ENCODE measurements around the gene RELT. TPM values are rescaled to one million over a fixed set of nuclear protein-coding genes. Genes with fewer than 3 reads are reported as not detected.

RELT gene
- total and polyA plus RNA-seq, 2 experiments from 2014 or later: 9.3 to 18.7 TPM

DNA sequence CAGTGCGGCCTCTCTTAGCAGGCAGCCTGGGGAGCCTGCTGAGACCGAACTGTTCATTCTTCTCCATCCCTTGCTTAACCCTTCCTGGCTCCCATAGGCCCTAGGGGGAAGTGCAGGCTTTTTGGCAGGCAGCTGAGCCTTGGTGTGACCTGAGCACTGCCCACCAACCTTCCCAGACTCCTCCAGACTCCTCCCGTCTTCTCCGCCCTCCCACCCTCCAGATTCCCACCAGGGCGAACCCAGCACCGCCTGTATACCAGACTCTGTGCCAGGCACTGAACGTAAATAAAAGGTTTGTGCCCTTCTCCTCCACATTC lies 7.9 kb downstream of the RELT start:
- Histone ChIP-seq H3K27me3 (no peaks in the 10 kb centered on the region), H3K36me3 (no peaks in the 10 kb centered on the region), H3K27ac (no peak overlapping the region), H3K4me1 (ENCODE audit: low read depth) (peaks cover 67% of the 10 kb centered on the region), H3K4me3 (no peak overlapping the region), H3K9me3 (ENCODE audit: low read depth) (no peaks in the 10 kb centered on the region)
- no peak for DNase-seq (ENCODE audit: low read depth in 1 of 2, low spot score in 1 of 2)
- TF ChIP-seq, protein P1, sequence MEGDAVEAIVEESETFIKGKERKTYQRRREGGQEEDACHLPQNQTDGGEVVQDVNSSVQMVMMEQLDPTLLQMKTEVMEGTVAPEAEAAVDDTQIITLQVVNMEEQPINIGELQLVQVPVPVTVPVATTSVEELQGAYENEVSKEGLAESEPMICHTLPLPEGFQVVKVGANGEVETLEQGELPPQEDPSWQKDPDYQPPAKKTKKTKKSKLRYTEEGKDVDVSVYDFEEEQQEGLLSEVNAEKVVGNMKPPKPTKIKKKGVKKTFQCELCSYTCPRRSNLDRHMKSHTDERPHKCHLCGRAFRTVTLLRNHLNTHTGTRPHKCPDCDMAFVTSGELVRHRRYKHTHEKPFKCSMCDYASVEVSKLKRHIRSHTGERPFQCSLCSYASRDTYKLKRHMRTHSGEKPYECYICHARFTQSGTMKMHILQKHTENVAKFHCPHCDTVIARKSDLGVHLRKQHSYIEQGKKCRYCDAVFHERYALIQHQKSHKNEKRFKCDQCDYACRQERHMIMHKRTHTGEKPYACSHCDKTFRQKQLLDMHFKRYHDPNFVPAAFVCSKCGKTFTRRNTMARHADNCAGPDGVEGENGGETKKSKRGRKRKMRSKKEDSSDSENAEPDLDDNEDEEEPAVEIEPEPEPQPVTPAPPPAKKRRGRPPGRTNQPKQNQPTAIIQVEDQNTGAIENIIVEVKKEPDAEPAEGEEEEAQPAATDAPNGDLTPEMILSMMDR (IDR thresholded peaks at IDR 0.05; ENCODE audit: low read depth, low read length): no peak

DNA sequence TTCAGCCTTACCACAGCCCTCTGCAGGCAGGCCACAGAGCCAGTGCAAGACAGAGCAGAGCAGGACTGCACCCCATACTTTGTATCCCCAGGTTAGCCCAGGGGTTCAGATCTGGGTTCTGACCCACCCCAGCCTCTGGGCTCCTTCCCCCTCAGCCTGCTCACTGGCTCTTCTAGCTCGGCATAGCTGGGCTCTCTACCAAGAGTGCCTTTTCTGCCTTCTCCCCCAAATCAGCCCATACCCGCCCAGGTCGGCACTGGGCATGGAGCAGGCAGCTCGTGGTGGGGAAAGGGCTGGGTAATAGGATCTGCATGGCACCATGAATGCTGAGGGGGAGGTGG lies 8.3 kb downstream of the RELT start:
- no peaks in the 10 kb centered on the region for H3K36me3 ChIP-seq
- H3K9me3 ChIP-seq (ENCODE audit: low read depth): no peaks in the 10 kb centered on the region
- no peak for DNase-seq (ENCODE audit: low read depth in 1 of 2, low spot score in 1 of 2)
- H3K27ac ChIP-seq: no peak overlapping the region
- no peaks in the 10 kb centered on the region for H3K27me3 ChIP-seq
- TF ChIP-seq, protein P1 (IDR thresholded peaks at IDR 0.05; ENCODE audit: low read depth, low read length): no peak
- H3K4me1 ChIP-seq (ENCODE audit: low read depth): peaks cover 63% of the 10 kb centered on the region
- no peak overlapping the region for H3K4me3 ChIP-seq

DNA sequence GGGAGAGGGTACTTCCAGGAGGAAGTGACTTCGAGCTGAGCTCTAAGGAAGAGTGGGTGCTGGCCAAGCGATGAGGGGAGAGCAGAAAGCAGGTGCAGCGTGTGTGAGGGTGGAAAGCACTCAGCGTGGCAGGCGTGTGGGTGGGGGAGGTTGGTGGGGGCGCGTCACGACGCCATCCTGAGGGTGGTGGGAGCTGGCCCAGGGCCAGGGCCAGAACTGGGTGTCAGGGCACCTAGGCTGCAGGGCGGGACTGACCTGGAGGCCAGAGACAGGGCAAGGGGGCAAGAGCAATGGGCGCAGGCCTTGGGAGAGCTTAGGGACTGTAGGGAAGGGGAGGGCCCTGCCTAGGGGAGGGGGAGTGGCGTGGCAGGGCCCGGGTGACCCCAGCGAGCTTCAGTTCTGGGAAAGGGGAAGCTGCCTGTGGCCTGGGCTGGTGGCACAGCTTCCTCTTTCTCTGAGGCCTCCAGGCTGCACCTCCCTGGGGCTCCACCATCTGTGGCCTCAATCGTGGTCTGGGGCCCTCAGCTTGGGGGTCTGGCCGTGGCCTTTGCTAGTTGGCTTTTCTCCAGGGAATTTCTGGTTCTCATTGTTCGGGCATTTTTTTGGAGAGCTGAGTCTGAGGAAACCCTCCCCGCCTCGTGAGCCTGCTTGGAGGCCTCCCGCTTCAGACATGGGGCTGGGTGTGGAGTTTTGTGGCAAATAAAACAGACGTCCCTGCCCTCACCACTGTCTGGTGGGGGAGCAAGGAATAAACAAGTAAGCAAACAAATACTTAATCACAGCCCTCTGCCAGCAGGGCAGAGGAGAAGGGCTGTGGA lies 8.9 kb downstream of the RELT start:
- Histone ChIP-seq H3K4me1 (ENCODE audit: low read depth) (peaks cover 59% of the 10 kb centered on the region), H3K27ac (no peak overlapping the region)

DNA sequence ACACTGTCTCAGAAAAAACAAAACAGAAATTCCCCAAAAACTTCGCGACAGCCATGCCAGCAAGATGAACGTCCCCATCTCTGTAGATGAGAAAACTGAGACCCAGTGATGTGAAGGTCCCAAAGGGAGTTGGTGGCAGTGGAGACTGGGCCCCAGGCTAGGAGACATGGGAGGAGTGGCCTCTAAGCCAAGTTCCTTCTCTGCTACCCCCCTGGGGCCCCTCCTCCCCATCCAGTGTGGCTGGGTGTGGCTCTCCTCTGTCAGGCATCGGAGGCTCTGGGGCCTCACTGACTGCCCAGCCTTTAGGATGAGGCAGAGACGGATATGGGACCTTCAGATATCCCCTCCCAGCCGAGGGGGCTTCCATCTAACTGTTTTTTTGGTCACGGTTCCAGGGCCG lies 9.8 kb downstream of the RELT start:
- Histone ChIP-seq H3K27me3 (no peaks in the 10 kb centered on the region), H3K27ac (no peak overlapping the region)
- TF ChIP-seq, protein P1 (IDR thresholded peaks at IDR 0.05; ENCODE audit: low read depth, low read length): no peak

More for the DNA sequence above, 8.9 kb downstream of the RELT start:
- TF ChIP-seq, protein P1 (IDR thresholded peaks at IDR 0.05; ENCODE audit: low read depth, low read length): no peak
- no peaks in the 10 kb centered on the region for H3K36me3 ChIP-seq
- H3K4me3 ChIP-seq: no peak overlapping the region
- DNase-seq (ENCODE audit: low read depth in 1 of 2, low spot score in 1 of 2): no peak
- H3K9me3 ChIP-seq (ENCODE audit: low read depth): no peaks in the 10 kb centered on the region
- H3K27me3 ChIP-seq: no peaks in the 10 kb centered on the region

DNA sequence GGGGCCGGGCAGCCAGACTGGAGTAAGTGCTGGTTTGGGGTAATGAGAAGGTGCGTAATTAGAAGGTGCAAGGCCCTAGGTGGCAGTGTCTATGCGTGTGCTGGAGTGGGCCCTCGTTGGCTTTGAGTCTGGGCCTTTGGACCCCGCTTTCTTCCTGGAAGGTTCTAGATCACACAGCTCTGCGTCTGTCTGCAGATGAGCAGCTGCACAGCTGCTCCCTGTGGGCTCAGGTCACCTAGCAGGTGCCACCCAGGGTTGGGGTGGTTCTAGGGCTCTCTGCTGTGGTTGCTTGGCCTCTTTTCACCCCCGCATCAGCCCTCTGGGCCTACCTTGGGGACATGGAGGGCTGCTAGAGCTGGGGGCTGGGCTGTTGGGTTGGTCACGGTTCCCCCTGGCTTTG lies 10.3 kb downstream of the RELT start:
- H3K9me3 ChIP-seq (ENCODE audit: low read depth): no peaks in the 10 kb centered on the region
- no peaks in the 10 kb centered on the region for H3K36me3 ChIP-seq
- H3K4me3 ChIP-seq: no peak overlapping the region
- H3K4me1 ChIP-seq (ENCODE audit: low read depth): peaks cover 45% of the 10 kb centered on the region
- DNase-seq (ENCODE audit: low read depth in 1 of 2, low spot score in 1 of 2): no peak
- H3K27me3 ChIP-seq: no peaks in the 10 kb centered on the region
- H3K27ac ChIP-seq: no peak overlapping the region
- TF ChIP-seq, protein P1 (IDR thresholded peaks at IDR 0.05; ENCODE audit: low read depth, low read length): no peak

More for the DNA sequence above, 9.8 kb downstream of the RELT start:
- Histone ChIP-seq H3K9me3 (ENCODE audit: low read depth) (no peaks in the 10 kb centered on the region), H3K4me1 (ENCODE audit: low read depth) (peaks cover 50% of the 10 kb centered on the region), H3K36me3 (no peaks in the 10 kb centered on the region), H3K4me3 (no peak overlapping the region)
- no peak for DNase-seq (ENCODE audit: low read depth in 1 of 2, low spot score in 1 of 2)
